KOPT-K1 (cell line): ENCODE measurements around the gene SUN5.
"Not testable (repeated sequence)": the region's sequence is repeated elsewhere in the genome, so short reads cannot be mapped to it uniquely, and the experiment has no call there.

Experiments
- H3K27ac ChIP-seq: fragments of 200-600 bp; sonication (generic); 2 replicates; pipeline ENCODE4 v1.5.1; 2016; ENCODE audit warnings: antibody characterized with exemption, mild to moderate bottlenecking, low read depth, low read length; ENCODE audit not compliant: poor library complexity, severe bottlenecking
- H3K36me3 ChIP-seq: fragments of 200-600 bp; sonication (generic); 2 replicates; pipeline ENCODE4 v1.5.1; 2017; ENCODE audit warnings: antibody characterized with exemption, mild to moderate bottlenecking, low read length, moderate library complexity; ENCODE audit not compliant: insufficient read depth
- H3K9me3 ChIP-seq: fragments of 200-600 bp; sonication (generic); 2 replicates; pipeline ENCODE4 v1.5.1; 2017; ENCODE audit warnings: antibody characterized with exemption, low read length, mild to moderate bottlenecking; ENCODE audit not compliant: insufficient read depth, poor library complexity, severe bottlenecking

The SUN5 gene

GRCh38 chr20:33004141-33004751, at the start of gene SUN5:
Gene SUN5, minus strand, starts transcription at chr20:33004433. Its CDS starts 93 bp downstream, at chr20:33004340.
- Histone ChIP-seq H3K27ac (peak within 1 kb of the TSS; percentile 31), H3K36me3 (no peaks in the 10 kb centered on the region), H3K9me3 (no peaks in the 10 kb centered on the region)

GRCh38 chr20:33053291-33054106, 49.3 kb upstream of the SUN5 start, which contains the start of gene BPIFB3:
Gene BPIFB3, plus strand, starts transcription at chr20:33053903. Its CDS starts 1,533 bp downstream, at chr20:33055436.
- Histone ChIP-seq H3K27ac (no peak within 1 kb of the TSS), H3K36me3 (no peaks in the 10 kb centered on the region), H3K9me3 (no peaks in the 10 kb centered on the region)

GRCh38 chr20:33051333-33051732, 47.1 kb upstream of the SUN5 start:
- no peaks in the 10 kb centered on the region for H3K36me3 ChIP-seq
- H3K9me3 ChIP-seq, result peaks cover 3% of the 10 kb centered on the region
- H3K27ac ChIP-seq, result no peak overlapping the region

- Histone ChIP-seq H3K9me3 (peaks cover 14% of the 10 kb centered on the region), H3K27ac (no peak overlapping the region), H3K36me3 (no peaks in the 10 kb centered on the region)
Observed at GRCh38 chr20:33046412-33046811, 42.2 kb upstream of the SUN5 start.

GRCh38 chr20:33045129-33045721, 41.0 kb upstream of the SUN5 start:
- peaks cover 14% of the 10 kb centered on the region for H3K9me3 ChIP-seq
- H3K27ac ChIP-seq, H3K36me3 ChIP-seq: not testable (repeated sequence)

GRCh38 chr20:33043731-33044181, 39.5 kb upstream of the SUN5 start:
- no peak overlapping the region for H3K27ac ChIP-seq
- no peaks in the 10 kb centered on the region for H3K36me3 ChIP-seq
- peaks cover 14% of the 10 kb centered on the region for H3K9me3 ChIP-seq

- Histone ChIP-seq H3K9me3 (peaks cover 14% of the 10 kb centered on the region), H3K36me3 (no peaks in the 10 kb centered on the region), H3K27ac (no peak overlapping the region)
Observed at GRCh38 chr20:33042983-33043730, 38.9 kb upstream of the SUN5 start.

GRCh38 chr20:33042430-33042829, 38.2 kb upstream of the SUN5 start:
- H3K36me3 ChIP-seq, result no peaks in the 10 kb centered on the region
- H3K9me3 ChIP-seq, result peaks cover 13% of the 10 kb centered on the region
- no peak overlapping the region for H3K27ac ChIP-seq

GRCh38 chr20:33038243-33038642, 34.0 kb upstream of the SUN5 start:
- Histone ChIP-seq H3K27ac (no peak overlapping the region), H3K36me3 (no peaks in the 10 kb centered on the region), H3K9me3 (no peaks in the 10 kb centered on the region)

GRCh38 chr20:33037456-33037855, 33.2 kb upstream of the SUN5 start:
- no peaks in the 10 kb centered on the region for H3K9me3 ChIP-seq
- H3K27ac ChIP-seq, result no peak overlapping the region
- no peaks in the 10 kb centered on the region for H3K36me3 ChIP-seq

GRCh38 chr20:33034901-33035492, 30.8 kb upstream of the SUN5 start:
- no peaks in the 10 kb centered on the region for H3K36me3 ChIP-seq
- no peaks in the 10 kb centered on the region for H3K9me3 ChIP-seq
- H3K27ac ChIP-seq, result no peak overlapping the region

- H3K27ac ChIP-seq, result no peak overlapping the region
- no peaks in the 10 kb centered on the region for H3K36me3 ChIP-seq
- no peaks in the 10 kb centered on the region for H3K9me3 ChIP-seq
Observed at GRCh38 chr20:33034115-33034514, 29.9 kb upstream of the SUN5 start.

- H3K27ac ChIP-seq, result no peak overlapping the region
- H3K36me3 ChIP-seq, result no peaks in the 10 kb centered on the region
- no peaks in the 10 kb centered on the region for H3K9me3 ChIP-seq
Observed at GRCh38 chr20:33033381-33033780, 29.1 kb upstream of the SUN5 start.

GRCh38 chr20:33032555-33032954, 28.3 kb upstream of the SUN5 start:
- H3K36me3 ChIP-seq, result no peaks in the 10 kb centered on the region
- H3K9me3 ChIP-seq, result no peaks in the 10 kb centered on the region
- no peak overlapping the region for H3K27ac ChIP-seq
